GM19328 (cell line): ENCODE data around the gene EXOC4.
"Not testable (repeated sequence)": the region's sequence is repeated elsewhere in the genome, so short reads cannot be mapped to it uniquely, and the experiment has no call there.

ENCODE experiments used
- ATAC-seq: cut with Tn5 transposase; IDR thresholded peaks from one replicate; pipeline ENCODE4 v1.9.1; 2021; ENCODE audit warnings: mild to moderate bottlenecking, moderate library complexity; ENCODE audit not compliant: unreplicated experiment

The EXOC4 gene

DNA sequence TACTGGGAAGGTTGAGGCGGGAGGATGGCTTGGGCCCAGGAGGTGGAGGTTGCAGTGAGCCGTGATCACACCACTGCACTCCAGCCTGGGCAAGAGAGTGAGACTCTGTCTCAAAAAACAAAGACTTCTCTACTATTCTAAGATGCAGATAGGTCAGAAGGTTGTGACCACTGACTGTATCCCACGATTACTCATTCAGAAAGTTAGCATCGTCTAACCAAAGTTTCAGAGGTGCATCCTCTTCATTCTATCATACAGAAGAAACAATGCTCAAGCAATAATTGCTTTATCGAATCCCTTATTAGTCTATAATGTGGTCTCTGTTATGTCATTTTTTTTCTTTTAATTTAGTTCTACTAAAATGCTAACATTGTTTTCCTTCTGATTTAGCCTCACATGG, 525.6 kb downstream of the EXOC4 start:
- peak; percentile 58 for ATAC-seq

- not testable (repeated sequence) for ATAC-seq
Observed at GRCh38 chr7:133779538-133779937, 526.7 kb downstream of the EXOC4 start.

GRCh38 chr7:133780912-133781311, 528.0 kb downstream of the EXOC4 start:
- no peak for ATAC-seq

- ATAC-seq, result no peak
Observed at GRCh38 chr7:133781486-133782090, 528.7 kb downstream of the EXOC4 start.

- ATAC-seq, result no peak
Observed at GRCh38 chr7:133782470-133782869, 529.6 kb downstream of the EXOC4 start.

DNA sequence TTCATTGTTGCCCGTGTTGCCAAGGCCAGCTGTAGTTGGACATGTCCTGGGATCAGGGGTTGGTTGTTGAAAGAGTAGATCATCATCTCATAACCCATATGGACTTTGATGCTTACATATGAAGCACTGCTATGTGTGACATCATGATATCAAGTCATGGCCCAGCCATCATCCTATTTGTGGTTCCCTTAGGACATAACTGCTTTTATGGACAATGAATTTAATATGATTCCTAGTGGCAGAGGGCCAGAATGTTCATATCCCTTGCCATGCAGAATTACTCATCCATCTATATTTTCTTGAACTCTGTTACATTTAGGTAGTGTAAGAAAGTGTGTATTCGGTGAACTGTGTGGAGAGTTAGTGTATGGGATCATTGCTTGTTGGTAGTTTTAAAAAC, 530.4 kb downstream of the EXOC4 start:
- no peak for ATAC-seq

DNA sequence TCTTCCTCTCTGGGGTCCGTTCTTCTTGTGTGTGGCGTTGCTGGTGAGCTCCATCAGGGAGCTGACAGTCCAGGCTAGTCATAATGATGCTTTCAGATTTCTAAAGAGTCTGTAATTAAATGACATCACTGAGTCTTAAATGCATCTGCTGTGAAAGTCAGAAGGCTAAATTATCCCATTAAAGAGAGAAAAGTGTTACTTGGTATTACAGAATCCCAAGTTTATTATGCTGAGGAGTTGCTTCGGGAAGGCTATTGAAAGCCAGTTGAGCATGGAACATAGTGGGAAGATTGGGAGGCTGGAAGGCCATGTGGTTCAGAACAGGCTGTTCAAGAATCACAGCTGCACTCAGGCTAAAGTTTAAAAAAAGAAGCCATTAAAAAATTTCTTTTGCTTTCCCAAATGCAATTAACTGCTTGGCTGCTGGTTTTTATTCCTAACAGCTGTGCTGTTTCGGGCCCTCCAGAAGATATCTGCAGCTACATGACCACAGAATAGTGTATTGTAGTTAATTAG, 531.7 kb downstream of the EXOC4 start:
- ATAC-seq, result no peak

- no peak for ATAC-seq
Observed at GRCh38 chr7:133786401-133786937, 533.6 kb downstream of the EXOC4 start.

GRCh38 chr7:133789974-133790373, 537.1 kb downstream of the EXOC4 start:
- no peak for ATAC-seq

GRCh38 chr7:133790911-133791310, 538.0 kb downstream of the EXOC4 start:
- no peak for ATAC-seq

DNA sequence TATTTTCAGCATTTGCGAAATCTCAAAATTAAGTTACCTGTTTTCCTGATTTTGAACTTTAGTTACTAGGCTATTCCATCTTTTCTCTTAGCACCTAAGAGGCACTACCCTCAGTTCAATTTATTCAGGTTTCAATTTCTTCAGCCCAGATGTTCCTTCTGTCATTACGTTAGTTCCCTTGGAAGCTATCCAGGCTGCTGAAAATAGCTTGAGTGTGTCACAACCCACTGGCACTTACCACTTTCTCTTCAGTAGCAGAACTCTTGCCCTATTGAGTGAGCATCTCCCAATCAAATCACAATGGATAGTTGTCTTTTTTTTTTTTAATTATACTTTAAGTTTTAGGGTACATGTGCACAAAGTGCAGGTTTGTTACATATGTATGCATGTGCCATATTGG, 541.6 kb downstream of the EXOC4 start:
- no peak for ATAC-seq

- ATAC-seq, result no peak
Observed at GRCh38 chr7:133795068-133795665, 542.3 kb downstream of the EXOC4 start.

- ATAC-seq, result no peak
Observed at GRCh38 chr7:133796782-133797745, 544.2 kb downstream of the EXOC4 start.

DNA sequence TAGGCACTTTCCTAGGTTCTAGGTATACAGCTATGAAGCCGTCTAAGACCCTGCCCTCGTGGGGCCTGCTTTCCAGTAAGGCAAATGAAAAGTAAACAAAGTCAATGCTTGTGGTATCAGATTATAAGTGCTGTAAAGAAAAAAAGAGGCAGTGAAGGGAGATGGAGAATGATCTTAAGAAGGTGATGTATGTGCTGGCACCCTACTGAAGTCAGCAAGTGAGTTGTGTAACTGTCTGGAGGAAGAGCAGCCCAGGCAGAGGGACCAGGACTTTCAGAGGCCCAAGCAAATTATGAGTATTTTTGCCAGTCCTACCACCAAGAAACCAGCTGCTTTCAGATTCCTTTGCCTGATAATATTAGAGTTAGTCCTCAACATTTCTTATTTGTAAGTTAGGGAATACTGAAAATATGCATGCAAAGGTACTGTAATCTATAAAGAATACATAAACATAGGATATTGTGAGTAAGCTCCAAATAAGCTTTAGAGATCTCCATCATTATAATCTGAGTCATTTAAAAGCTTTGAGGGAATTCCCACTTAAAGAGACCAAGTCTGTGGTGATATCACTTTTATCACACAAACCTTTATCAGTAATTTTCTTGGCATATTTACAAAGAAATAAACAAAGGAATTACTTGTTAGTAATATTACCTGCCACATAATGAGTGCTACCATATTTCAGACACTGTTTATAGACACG, 545.1 kb downstream of the EXOC4 start:
- no peak for ATAC-seq

GRCh38 chr7:133801341-133801740, 548.5 kb downstream of the EXOC4 start:
- no peak for ATAC-seq

- no peak for ATAC-seq
Observed at GRCh38 chr7:133804127-133804526, 551.2 kb downstream of the EXOC4 start.

GRCh38 chr7:133805426-133805825, 552.5 kb downstream of the EXOC4 start:
- no peak for ATAC-seq

DNA sequence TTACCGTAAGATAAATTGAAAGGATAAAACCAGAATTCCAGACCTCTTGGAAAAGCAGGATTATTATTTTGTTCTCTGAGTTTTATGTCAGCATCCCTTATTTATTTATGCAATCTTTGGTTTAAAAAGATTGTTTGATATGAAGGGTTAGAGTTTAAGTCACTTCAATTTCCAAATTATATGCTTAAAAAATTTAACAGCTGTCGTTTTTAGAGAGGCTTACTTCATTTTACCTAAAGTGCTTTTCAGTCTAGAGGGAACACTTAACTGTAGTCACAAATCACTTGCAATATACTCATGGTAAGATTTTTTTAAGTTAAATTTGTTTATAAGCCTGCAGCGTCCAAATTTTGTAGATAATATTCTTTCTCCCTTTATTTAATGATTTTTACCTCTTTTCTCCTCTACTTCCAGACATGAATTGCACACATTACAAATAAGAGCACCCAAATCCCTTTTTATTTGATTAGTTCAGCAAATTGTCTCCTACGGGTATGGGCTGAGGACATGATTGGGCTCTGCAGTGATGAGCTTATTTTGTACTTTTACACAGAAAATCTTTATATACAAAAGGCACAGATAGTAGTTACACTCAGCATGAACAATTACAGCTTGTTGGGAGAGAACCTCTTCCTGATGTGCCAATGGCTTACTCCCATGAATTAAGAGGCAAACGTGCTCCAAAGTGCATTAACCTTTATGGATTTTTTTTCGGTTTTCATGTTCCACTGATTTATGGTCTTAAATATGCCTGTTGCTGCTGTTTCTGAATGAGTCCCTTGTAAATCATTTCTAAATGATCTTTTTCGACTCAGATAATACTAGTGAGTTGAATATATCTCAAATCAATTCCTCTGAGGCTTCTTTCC, 555.0 kb downstream of the EXOC4 start:
- ATAC-seq, result no peak

DNA sequence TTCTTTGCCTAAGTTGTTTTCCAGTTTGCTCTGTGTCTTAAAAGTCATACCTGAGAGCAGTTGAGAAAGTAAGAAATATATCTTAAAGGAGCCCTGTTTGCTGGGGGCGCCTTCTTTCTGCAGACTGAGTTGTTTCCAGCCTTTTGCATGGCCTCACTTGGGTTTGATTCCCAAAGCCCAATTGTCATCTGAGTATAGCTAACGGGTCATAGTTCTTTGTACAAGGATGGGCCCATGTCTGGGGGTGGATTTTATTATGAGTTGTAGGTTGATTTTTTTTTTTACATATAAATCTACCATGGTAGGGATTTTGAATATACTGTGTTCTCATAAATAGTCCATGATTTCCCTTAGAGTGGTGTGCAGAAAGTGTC, 555.6 kb downstream of the EXOC4 start:
- ATAC-seq, result no peak

- ATAC-seq, result no peak
Observed at GRCh38 chr7:133812877-133813276, 560.0 kb downstream of the EXOC4 start.
